Thoracic aorta (tissue), 2 donors: Measurements from ENCODE around the gene DAB2IP. TPM values are rescaled to one million over a fixed set of nuclear protein-coding genes. Genes with fewer than 3 reads are reported as not detected.
A peak's percentile ranks its signal among the peaks of the same experiment; 100 is the strongest.
"Not testable (repeated sequence)": the region's sequence is repeated elsewhere in the genome, so short reads cannot be mapped to it uniquely, and the experiment has no call there.

ENCODE experiments used
- ATAC-seq: fragments of 150-250 bp; one replicate; pipeline ENCODE4 v1.8.0; 2017; ENCODE audit warnings: low read depth; ENCODE audit not compliant: insufficient number of reproducible peaks, low FRiP score
- DNase-seq: peaks from one replicate; pipeline ENCODE4 v3.0.0-alpha.2; 2020; ENCODE audit warnings: low spot score
- H3K27ac ChIP-seq, 2 donors: fragments of 200-600 bp; sonication (generic); 1 replicate in 1 of 2; 2 replicates in 1 of 2; pipeline ENCODE4 v1.5.1; 2016; ENCODE audit warnings: mild to moderate bottlenecking in 2 of 2, moderate library complexity in 2 of 2
- H3K27me3 ChIP-seq: fragments of 200-600 bp; sonication (generic); replicated peaks from 2 replicates; pipeline ENCODE4 v1.6.0; 2016; ENCODE audit warnings: mild to moderate bottlenecking; ENCODE audit not compliant: insufficient read depth
- H3K36me3 ChIP-seq: fragments of 200-600 bp; sonication (generic); one replicate; pipeline ENCODE4 v1.5.1; 2016
- H3K4me1 ChIP-seq, 2 donors: fragments of 200-600 bp; sonication (generic); 1 replicate in 1 of 2; 2 replicates in 1 of 2; pipeline versions ENCODE4 v1.5.1 to v1.6.0; 2016; ENCODE audit warnings: low read depth in 2 of 2, mild to moderate bottlenecking in 1 of 2; ENCODE audit not compliant: control insufficient read depth in 1 of 2
- H3K4me3 ChIP-seq: fragments of 200-600 bp; sonication (generic); 2 replicates; pipeline ENCODE4 v1.5.1; 2016; ENCODE audit warnings: mild to moderate bottlenecking
- H3K9me3 ChIP-seq: fragments of 200-600 bp; sonication (generic); 2 replicates; pipeline ENCODE4 v1.5.1; 2016
- total RNA-seq, 2 donors: library from RNA; depleted of rRNA; stranded (reverse); fragments of >200 nt; gene quantifications; one replicate each; pipeline versions ENCODE4 v1.1.0 to v1.2.3, GENCODE V29; 2016
- TF ChIP-seq, protein P1 (sequence below): fragments of 200-600 bp; sonication (generic); IDR thresholded peaks from one replicate; pipeline ENCODE4 v1.5.1; 2019; ENCODE audit warnings: antibody characterized with exemption

The DAB2IP gene
- total RNA-seq, 2 donors from 2014 or later = 87.4 to 104 TPM

- TF ChIP-seq, protein P1, sequence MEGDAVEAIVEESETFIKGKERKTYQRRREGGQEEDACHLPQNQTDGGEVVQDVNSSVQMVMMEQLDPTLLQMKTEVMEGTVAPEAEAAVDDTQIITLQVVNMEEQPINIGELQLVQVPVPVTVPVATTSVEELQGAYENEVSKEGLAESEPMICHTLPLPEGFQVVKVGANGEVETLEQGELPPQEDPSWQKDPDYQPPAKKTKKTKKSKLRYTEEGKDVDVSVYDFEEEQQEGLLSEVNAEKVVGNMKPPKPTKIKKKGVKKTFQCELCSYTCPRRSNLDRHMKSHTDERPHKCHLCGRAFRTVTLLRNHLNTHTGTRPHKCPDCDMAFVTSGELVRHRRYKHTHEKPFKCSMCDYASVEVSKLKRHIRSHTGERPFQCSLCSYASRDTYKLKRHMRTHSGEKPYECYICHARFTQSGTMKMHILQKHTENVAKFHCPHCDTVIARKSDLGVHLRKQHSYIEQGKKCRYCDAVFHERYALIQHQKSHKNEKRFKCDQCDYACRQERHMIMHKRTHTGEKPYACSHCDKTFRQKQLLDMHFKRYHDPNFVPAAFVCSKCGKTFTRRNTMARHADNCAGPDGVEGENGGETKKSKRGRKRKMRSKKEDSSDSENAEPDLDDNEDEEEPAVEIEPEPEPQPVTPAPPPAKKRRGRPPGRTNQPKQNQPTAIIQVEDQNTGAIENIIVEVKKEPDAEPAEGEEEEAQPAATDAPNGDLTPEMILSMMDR = peak; percentile 16
- no peak for DNase-seq
- Histone ChIP-seq H3K36me3 (no peaks in the 10 kb centered on the region), H3K27me3 (no peaks in the 10 kb centered on the region), H3K27ac (no peak overlapping the region), H3K4me3 (no peak overlapping the region), H3K4me1 (peaks cover 0 to 2% of the 10 kb centered on the region in 2 donors), H3K9me3 (no peaks in the 10 kb centered on the region)
- ATAC-seq = no peak
Measured at GRCh38 chr9:121620777-121621449, 30.5 kb upstream of the DAB2IP start.

DNA sequence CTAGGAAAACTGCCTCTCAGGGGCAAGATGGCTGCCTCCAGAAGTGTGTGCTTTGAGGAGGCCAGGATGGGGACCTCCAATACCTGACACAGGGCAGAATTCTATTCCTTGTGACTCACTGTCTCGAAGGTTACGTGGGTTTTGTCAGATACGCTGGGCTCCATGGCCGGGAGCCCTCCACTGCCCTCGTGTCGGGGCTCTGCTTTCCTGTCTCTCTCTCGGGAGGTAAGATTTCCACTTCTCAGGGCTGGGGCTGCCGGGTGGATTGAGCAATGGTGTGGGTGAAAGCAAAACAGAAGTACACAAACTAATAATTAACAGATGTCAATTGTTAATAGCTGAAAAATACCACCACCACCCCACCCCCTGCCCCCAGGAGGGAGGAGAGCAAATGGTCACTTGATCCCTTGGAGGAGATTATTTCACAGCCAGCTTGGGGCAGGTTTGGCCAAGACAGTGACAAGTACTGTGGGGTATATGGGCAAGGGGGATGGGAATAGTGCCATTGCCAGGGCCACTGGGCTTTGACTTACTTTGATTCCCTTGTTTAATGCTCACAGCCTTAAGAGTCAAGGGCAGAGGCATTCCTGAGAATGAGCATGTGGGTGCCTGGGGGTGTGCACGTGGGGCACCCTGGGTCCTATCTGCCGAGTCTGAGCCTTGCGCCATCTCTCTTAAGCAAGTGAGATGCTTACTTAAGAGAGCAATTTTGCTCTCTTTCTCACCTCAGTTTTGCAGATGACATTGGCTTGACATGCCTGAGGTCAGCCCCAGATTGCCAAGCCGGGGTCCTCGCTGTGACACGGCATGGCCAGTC, 28.8 kb upstream of the DAB2IP start:
- Histone ChIP-seq H3K27ac (no peak overlapping the region), H3K36me3 (no peaks in the 10 kb centered on the region), H3K27me3 (no peaks in the 10 kb centered on the region), H3K9me3 (no peaks in the 10 kb centered on the region), H3K4me3 (no peak overlapping the region), H3K4me1 (peaks cover 0 to 4% of the 10 kb centered on the region in 2 donors)
- ATAC-seq (no peak), DNase-seq (no peak)
- TF ChIP-seq, protein P1 = no peak

GRCh38 chr9:121623430-121623829, 28.0 kb upstream of the DAB2IP start:
- not testable (repeated sequence) for H3K27ac ChIP-seq, H3K4me1 ChIP-seq, ATAC-seq, H3K4me3 ChIP-seq, H3K27me3 ChIP-seq, DNase-seq, H3K9me3 ChIP-seq, H3K36me3 ChIP-seq

GRCh38 chr9:121625590-121625989, 25.8 kb upstream of the DAB2IP start:
- no peaks in the 10 kb centered on the region for H3K27me3 ChIP-seq
- TF ChIP-seq, protein P1 = no peak
- H3K9me3 ChIP-seq = no peaks in the 10 kb centered on the region
- ATAC-seq (no peak), DNase-seq (no peak)
- H3K27ac ChIP-seq = no peak overlapping the region
- peaks cover 0 to 4% of the 10 kb centered on the region in 2 donors for H3K4me1 ChIP-seq
- no peaks in the 10 kb centered on the region for H3K36me3 ChIP-seq
- H3K4me3 ChIP-seq = no peak overlapping the region

DNA sequence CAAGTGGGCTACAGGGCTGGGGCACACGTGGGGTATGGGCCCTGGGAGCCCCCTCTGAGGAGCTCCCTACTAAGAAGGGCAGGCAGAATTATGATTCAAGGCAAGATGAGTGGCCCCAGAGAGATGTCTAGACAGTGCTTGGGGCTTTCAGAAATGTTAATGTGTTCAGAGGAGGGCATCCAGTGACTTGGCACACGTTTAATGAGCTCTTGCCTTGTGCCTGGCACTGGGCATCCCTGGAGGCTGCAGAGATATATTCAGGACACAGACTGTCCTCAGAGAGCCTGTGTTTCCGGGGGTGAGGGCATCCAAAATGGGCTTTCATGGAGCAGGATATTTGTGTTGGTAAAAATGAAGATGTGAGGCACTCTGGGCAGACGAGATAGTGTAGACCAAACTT, 25.4 kb upstream of the DAB2IP start:
- Histone ChIP-seq H3K9me3 (no peaks in the 10 kb centered on the region), H3K4me3 (no peak overlapping the region), H3K36me3 (no peaks in the 10 kb centered on the region), H3K4me1 (peaks cover 0 to 4% of the 10 kb centered on the region in 2 donors), H3K27ac (no peak overlapping the region), H3K27me3 (no peaks in the 10 kb centered on the region)
- ATAC-seq (no peak), DNase-seq (no peak)
- TF ChIP-seq, protein P1 = no peak
